ENCODE results near the gene CYP2U1. TPM values are rescaled to one million over a fixed set of nuclear protein-coding genes. Genes with fewer than 3 reads are reported as not detected.
A peak's percentile ranks its signal among the peaks of the same experiment; 100 is the strongest.

Gene CYP2U1
- total and polyA plus RNA-seq, 9 of the 15 experiments (the other 6 are each of a cell fraction or from before 2014, with no cell fraction given): 0.03 to 0.15 (median 0.07) TPM

DNA sequence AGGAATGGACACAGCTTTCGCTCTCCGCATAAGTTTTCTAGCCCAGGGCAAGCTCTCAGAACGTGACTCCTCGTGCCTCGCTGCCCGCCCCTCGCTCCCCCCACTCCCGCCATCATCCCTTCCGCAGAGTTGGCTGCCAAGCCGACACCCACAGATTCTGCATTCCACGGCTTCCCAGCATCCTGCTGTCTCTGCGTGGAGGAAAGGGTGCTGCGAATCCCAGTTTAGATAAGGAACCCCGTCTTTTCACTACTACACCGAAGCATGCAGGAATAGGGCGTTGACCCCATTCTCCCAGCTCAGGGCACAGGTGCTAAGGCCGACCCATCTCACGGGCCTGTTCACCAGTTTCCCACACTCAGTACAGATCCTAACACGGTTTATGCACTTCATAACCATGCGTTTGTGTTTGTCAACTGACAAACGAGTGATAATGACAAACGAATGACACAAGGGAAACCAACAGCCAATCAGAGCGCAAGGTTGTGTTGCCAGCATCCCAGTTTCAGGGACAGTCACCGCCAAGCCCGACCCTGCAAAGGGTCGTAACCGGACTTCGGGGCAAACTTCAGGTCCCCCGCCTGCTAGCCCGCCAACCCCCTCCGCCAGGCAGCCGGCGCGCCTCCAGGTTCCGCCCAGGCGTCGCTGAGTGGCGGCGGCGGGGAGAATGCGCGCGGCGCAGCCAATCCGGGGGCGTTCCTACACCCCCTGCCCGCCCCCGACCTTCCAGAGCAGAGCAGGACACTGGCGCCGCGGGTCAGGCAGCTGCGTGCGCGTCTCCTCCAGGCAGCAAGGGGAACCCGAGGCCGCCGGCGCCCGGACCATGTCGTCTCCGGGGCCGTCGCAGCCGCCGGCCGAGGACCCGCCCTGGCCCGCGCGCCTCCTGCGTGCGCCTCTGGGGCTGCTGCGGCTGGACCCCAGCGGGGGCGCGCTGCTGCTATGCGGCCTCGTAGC is at the start of gene CYP2U1 (continued):
- TF ChIP-seq, protein P1, sequence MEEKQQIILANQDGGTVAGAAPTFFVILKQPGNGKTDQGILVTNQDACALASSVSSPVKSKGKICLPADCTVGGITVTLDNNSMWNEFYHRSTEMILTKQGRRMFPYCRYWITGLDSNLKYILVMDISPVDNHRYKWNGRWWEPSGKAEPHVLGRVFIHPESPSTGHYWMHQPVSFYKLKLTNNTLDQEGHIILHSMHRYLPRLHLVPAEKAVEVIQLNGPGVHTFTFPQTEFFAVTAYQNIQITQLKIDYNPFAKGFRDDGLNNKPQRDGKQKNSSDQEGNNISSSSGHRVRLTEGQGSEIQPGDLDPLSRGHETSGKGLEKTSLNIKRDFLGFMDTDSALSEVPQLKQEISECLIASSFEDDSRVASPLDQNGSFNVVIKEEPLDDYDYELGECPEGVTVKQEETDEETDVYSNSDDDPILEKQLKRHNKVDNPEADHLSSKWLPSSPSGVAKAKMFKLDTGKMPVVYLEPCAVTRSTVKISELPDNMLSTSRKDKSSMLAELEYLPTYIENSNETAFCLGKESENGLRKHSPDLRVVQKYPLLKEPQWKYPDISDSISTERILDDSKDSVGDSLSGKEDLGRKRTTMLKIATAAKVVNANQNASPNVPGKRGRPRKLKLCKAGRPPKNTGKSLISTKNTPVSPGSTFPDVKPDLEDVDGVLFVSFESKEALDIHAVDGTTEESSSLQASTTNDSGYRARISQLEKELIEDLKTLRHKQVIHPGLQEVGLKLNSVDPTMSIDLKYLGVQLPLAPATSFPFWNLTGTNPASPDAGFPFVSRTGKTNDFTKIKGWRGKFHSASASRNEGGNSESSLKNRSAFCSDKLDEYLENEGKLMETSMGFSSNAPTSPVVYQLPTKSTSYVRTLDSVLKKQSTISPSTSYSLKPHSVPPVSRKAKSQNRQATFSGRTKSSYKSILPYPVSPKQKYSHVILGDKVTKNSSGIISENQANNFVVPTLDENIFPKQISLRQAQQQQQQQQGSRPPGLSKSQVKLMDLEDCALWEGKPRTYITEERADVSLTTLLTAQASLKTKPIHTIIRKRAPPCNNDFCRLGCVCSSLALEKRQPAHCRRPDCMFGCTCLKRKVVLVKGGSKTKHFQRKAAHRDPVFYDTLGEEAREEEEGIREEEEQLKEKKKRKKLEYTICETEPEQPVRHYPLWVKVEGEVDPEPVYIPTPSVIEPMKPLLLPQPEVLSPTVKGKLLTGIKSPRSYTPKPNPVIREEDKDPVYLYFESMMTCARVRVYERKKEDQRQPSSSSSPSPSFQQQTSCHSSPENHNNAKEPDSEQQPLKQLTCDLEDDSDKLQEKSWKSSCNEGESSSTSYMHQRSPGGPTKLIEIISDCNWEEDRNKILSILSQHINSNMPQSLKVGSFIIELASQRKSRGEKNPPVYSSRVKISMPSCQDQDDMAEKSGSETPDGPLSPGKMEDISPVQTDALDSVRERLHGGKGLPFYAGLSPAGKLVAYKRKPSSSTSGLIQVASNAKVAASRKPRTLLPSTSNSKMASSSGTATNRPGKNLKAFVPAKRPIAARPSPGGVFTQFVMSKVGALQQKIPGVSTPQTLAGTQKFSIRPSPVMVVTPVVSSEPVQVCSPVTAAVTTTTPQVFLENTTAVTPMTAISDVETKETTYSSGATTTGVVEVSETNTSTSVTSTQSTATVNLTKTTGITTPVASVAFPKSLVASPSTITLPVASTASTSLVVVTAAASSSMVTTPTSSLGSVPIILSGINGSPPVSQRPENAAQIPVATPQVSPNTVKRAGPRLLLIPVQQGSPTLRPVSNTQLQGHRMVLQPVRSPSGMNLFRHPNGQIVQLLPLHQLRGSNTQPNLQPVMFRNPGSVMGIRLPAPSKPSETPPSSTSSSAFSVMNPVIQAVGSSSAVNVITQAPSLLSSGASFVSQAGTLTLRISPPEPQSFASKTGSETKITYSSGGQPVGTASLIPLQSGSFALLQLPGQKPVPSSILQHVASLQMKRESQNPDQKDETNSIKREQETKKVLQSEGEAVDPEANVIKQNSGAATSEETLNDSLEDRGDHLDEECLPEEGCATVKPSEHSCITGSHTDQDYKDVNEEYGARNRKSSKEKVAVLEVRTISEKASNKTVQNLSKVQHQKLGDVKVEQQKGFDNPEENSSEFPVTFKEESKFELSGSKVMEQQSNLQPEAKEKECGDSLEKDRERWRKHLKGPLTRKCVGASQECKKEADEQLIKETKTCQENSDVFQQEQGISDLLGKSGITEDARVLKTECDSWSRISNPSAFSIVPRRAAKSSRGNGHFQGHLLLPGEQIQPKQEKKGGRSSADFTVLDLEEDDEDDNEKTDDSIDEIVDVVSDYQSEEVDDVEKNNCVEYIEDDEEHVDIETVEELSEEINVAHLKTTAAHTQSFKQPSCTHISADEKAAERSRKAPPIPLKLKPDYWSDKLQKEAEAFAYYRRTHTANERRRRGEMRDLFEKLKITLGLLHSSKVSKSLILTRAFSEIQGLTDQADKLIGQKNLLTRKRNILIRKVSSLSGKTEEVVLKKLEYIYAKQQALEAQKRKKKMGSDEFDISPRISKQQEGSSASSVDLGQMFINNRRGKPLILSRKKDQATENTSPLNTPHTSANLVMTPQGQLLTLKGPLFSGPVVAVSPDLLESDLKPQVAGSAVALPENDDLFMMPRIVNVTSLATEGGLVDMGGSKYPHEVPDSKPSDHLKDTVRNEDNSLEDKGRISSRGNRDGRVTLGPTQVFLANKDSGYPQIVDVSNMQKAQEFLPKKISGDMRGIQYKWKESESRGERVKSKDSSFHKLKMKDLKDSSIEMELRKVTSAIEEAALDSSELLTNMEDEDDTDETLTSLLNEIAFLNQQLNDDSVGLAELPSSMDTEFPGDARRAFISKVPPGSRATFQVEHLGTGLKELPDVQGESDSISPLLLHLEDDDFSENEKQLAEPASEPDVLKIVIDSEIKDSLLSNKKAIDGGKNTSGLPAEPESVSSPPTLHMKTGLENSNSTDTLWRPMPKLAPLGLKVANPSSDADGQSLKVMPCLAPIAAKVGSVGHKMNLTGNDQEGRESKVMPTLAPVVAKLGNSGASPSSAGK (IDR thresholded peaks at IDR 0.05): peak; percentile 29; the same call in 1 of the 2 replicates
- TF ChIP-seq MYNN (IDR thresholded peaks at IDR 0.05): no peak
- no peak for TF ChIP-seq MYNN (CRISPR knock-in tag; IDR thresholded peaks at IDR 0.05)
- no peak for TF ChIP-seq ZNF253 (CRISPR knock-in tag; conservative IDR thresholded peaks at IDR 0.05)
- no peak for TF ChIP-seq LEF1 (IDR thresholded peaks at IDR 0.05)
- TF ChIP-seq MYBL2 (IDR thresholded peaks at IDR 0.05; ENCODE audit: low read depth): no peak
- no peak for TF ChIP-seq MYBL2 (CRISPR knock-in tag; IDR thresholded peaks at IDR 0.05; ENCODE audit: borderline replicate concordance)
- TF ChIP-seq ZNF695 (CRISPR knock-in tag; IDR thresholded peaks at IDR 0.05): no peak
- TF ChIP-seq MAFK (IDR thresholded peaks at IDR 0.05; ENCODE audit: low read length): no peak
- peak; percentile 75 to 79 for TF ChIP-seq NRF1 (conservative IDR thresholded peaks at IDR 0.05 in 1 of 2, IDR thresholded peaks at IDR 0.05 in 1 of 2)
- no peak for TF ChIP-seq ZNF57 (CRISPR knock-in tag; IDR thresholded peaks at IDR 0.05)
- no peak for TF ChIP-seq TAF9B (IDR thresholded peaks at IDR 0.05; ENCODE audit: partially characterized antibody)
- no peak for TF ChIP-seq ZNF830 (CRISPR knock-in tag; IDR thresholded peaks at IDR 0.05)
- peak; percentile 40; the same call in 1 of the 2 replicates for TF ChIP-seq RBFOX2 (IDR thresholded peaks at IDR 0.05; ENCODE audit: low read depth, low read length)
- peak; percentile 25; the same call in 1 of the 2 replicates for TF ChIP-seq CTBP1 (IDR thresholded peaks at IDR 0.05; ENCODE audit: borderline replicate concordance)
- no peak for TF ChIP-seq SMARCA4 (IDR thresholded peaks at IDR 0.05)
- no peak for TF ChIP-seq ZFP30 (CRISPR knock-in tag; IDR thresholded peaks at IDR 0.05; ENCODE audit: borderline replicate concordance)
